Amygdala (tissue), 56 donors: ENCODE data around the gene GUCA2B.

Experiments used
- DNase-seq, 56 donors: peaks; one replicate each; lab custom pipeline; 2025; lab: John Stamatoyannopoulos, UW

Gene GUCA2B

DNA sequence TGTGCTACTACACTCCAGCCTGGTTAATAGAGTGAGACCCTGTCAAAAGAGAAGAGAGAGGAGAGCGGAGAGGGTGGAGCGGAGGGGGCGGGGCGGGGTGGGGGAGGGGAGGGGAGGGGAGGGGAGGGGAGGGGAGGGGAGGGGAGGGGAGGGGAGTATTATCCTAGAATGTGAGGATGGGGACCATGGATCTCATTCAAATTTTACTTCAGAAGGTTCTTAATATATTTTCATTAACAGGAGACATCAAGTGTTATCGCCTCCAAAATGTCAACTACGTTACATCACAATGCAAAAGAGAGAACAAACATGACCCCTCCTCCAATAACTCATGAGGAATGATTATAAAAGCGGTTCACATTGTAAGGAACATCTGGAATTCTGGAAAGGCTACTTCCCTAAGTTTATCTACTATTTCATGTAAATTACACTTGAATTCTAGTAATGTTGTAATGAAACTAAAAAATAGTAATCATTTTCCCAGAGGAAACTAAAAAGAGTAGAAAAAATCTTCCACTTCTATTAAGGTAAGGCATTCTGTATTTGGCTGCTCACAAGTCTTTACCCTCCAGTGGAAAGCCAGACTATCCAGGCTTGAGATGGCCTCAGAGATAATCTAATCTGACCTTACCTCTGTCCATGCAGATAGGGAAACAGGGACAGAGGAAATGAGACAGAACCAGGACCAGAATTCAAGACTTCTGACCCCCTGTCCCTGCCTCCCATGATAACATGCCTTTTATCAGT lies 30.2 kb downstream of the GUCA2B start:
- no peak for DNase-seq

GRCh38 chr1:42183957-42184268 lies 30.7 kb downstream of the GUCA2B start:
- no peak for DNase-seq

DNA sequence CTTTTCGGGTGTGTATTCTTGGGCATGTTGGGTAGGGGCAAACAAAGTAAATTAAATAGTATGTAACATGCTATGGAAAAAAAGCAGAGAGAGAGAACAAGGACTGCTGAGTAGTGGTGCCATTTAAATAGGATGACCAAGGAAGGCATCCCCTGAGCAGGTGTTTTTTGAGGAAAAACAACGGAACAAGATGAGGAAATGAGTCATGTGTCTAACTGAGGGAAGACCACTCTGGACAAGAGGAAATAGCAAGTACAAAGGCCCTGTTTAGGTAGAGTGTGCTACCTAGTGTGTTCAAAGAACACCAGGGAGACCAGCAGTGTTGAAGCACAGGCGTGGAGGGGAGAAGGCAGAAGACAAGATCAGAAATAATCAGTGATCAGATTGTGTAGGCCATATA lies 31.4 kb downstream of the GUCA2B start:
- DNase-seq: no peak

DNA sequence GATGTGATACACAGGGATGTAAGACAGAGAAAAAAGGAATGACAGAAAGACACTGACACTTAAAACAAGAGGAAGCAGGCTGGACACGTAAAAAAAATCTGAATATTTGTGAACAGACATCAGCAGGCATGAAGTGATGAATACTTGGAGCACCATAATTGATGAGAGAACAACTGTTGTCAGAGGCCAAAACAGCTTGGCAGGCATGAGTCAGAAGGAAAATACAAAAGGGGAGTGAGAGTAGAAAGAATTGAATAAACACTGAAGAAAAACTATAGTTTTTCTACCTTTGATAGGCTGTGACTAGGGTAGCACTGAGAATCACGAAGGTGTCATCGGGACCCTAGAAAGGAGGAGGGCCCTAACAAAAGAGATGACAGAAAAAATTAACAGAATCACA lies 32.9 kb downstream of the GUCA2B start:
- no peak for DNase-seq

- no peak for DNase-seq
These were observed 37.0 kb downstream of the GUCA2B start for GRCh38 chr1:42189931-42190853.

- no peak for DNase-seq
These were observed 38.1 kb downstream of the GUCA2B start for GRCh38 chr1:42191319-42191718.

- DNase-seq: no peak
These were observed 38.9 kb downstream of the GUCA2B start for GRCh38 chr1:42192106-42192505.

DNA sequence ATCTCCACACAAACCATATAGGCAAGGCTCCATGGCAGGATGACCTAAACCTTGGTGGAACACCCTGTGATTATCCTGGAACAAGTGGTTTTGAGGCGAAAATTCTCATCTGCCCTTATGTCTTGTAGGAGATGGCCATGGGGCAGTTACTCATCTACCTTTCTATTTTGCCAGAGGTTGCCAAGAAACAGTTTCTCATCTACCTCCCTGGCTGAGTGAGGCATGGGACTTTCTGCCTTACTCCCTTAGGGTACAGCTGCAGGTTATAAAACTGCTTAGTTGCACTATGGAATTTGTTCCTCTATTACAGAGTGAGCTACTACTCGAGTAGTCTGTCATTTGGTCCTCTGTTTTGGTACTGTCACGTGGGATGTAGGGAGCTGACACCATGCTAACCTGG lies 42.6 kb downstream of the GUCA2B start:
- DNase-seq: no peak

DNA sequence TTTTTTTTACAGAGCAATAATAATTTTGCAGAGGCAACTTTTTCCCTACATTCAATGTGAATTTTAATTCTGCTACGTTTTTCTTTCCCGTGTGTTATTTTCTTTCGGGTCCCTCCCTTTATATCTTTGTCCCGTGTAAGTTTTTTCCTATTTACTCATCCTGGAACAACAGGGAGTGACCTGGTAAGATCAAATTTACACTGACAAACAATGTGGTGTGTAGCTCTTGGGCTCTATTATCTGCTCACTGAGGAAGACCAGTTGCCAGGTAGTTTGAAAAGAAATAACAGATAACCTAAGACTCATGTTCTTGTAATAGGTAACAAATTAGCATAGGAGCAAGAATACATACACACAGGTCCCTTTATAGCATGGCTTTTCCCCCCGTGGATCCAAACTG lies 45.0 kb downstream of the GUCA2B start:
- no peak for DNase-seq

DNA sequence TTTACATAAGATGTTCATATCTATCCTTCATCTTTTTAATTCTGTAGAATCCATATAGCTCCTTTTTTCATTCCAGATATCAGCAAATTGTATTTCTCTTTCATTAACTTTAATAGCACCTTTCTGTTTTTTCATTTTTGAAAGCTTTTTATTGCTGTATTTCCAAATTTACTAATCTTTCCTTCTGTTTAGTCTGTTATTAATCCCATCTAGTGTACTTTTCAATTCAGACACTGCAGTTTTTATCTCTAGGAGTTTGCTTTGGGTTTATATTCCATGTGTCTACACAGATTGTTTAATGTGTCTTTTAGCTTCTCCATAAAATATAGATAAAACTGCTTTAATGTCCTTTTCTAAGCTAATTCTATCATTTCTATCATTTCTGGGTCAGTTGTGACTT lies 48.8 kb downstream of the GUCA2B start:
- DNase-seq: no peak
